ENCODE measurements around the gene DNM3.
"Not testable (repeated sequence)": the region's sequence is repeated elsewhere in the genome, so short reads cannot be mapped to it uniquely, and the experiment has no call there.

The DNM3 gene

DNA sequence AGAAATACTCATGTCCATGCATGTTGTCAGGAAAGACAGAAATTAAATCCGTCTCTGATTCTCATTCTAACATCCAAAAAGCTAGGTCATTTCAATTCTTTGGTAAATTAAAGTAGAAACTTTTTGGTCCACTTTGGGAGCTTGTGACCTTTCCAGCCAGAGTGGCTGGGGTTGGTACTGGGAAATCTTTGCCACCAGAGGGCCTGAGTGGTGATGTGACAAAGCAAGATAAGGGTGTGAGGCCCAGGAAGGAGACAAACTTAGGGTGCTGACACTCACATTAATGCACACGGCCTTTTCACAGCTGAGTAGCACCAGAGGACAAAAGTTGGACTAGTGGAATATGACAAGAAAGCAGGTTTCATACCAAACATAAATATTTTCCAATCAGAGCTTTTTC is 144.3 kb downstream of the DNM3 start:
- no peak for DNase-seq

DNA sequence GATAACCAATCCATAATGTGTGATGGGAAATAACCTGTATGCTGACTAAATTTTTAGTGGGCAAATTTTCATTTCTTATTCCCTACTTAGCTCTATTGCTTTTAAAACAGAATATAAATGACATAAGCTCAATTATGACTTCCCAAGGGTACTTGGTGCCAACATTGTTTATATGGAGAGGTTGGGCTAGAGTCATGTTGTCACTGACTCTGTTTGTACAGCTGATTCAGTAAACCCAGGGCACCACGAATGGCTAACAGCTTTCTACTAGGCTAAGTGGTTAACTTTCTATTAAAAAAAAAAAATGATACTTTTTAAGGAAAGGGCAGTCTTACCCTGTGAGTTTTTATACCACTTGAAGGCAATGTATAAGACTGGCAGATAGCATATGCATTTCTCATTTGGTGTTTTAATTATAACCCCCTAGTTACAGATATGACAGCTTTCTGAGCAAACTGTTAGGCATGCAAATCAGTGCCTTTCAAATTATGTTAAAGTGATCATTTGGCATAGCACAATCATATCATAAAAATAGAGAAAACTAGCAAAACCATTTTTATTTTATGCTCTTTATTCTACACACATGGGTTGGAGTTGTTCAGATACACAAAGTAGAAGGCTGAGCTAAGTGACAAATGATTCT is 147.1 kb downstream of the DNM3 start:
- no peak for DNase-seq

GRCh38 chr1:171990371-171990770 is 149.1 kb downstream of the DNM3 start:
- no peak for DNase-seq

DNA sequence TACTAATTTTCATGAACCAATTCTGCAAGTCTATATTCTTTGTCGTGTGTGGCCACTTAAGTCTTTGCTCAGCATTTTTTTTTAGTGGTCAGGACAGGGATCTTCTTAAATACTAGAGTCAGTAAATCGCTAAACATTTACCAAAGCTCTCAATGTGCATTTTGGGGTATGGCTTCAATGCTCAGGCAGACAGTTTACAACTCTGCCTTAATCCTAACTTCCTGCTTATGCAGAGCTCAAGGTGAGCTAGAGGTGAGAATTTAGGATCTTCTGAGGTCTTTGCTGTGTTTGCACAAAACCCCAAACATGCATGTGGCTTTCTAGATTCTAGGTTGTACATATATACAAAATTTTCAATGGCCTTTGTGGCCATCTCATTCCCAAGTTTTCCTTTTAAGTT is 153.0 kb downstream of the DNM3 start:
- no peak for DNase-seq

DNA sequence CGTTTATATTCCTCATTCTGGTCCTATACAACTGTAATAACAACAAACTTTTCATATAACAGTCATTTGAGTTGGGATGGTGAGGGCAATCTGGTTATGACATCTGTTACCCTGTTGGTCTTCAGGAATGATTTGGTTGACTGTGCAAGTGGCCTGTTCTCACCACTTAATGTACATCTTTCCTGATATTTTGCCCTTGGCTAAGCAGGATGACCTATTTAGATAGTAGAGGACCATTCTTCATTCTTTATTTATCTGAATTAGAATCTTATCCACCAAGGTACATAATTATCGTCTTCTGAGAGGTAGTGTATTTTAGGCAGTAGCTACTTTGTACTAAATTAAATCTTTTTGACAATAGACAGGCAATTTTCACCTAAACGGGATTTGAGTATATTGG is 154.3 kb downstream of the DNM3 start:
- no peak for DNase-seq

DNA sequence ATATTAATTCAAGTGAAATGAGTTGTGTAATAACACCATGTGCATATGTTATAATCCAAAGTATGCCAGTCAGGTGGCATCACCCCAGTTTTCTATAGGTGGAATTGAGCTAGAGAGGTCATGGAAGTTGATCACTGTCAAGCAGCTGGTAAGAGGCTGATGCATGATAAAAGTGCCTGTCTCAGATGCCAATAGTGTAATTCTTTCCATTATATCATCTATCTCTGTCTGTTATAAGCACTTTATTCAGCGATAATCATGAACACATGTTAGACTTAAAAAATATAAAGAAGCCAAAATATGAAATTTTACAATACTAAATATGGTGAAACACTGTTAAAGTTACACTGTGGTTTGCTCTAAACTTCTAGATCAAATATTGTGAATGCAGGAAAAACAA is 156.6 kb downstream of the DNM3 start:
- no peak for DNase-seq

DNA sequence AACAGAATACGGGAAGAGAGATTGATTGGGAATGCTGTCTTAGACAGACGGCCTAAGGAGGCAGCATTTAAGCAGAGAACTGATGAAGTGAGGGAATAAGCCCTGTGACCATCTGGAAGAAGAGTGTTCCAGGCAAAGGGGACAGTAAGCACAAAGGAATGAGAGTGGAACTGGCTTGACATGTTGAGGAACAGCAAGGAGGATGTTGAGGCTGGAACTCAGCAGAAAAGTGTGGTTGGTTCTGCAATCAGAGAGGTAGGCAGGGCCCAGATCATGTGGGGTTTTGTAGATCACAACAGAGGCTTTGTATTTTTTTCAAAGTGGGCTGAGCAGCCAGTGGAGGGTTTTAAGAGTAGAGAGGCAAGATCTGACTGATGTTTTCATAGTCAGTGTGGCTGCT is 157.4 kb downstream of the DNM3 start:
- no peak for DNase-seq

- DNase-seq: no peak
These were observed 158.5 kb downstream of the DNM3 start for GRCh38 chr1:171999756-172000155.

GRCh38 chr1:172001288-172001687 is 160.0 kb downstream of the DNM3 start:
- no peak for DNase-seq

DNA sequence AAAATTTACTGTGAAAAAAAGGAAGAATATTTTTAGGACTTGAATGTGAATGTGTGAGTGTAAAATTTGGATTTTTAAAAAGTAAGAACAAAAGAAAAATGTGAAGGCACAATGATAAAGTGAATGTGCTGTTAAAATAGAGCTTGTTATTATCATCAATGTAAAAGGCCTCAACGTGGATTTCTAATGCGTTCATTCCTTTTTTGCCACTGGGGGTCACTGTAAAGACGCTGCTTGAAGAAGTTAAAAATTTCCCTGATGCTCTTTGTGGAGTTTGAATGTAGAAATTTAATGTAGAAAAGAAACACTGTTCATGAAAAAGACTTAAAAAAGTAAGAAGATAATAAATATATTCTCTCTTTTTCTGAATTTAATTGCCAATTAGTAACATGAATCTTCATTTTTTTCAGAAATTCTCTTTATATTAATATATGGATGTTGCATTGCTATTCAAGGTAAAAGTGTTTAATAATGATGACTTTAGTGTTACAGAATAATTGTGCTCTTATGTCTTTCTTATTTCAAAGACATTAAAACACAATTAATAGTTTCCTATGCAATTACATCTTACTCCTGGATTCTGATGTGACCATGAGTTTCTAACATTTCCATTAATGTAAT is 161.5 kb downstream of the DNM3 start:
- no peak for DNase-seq

DNA sequence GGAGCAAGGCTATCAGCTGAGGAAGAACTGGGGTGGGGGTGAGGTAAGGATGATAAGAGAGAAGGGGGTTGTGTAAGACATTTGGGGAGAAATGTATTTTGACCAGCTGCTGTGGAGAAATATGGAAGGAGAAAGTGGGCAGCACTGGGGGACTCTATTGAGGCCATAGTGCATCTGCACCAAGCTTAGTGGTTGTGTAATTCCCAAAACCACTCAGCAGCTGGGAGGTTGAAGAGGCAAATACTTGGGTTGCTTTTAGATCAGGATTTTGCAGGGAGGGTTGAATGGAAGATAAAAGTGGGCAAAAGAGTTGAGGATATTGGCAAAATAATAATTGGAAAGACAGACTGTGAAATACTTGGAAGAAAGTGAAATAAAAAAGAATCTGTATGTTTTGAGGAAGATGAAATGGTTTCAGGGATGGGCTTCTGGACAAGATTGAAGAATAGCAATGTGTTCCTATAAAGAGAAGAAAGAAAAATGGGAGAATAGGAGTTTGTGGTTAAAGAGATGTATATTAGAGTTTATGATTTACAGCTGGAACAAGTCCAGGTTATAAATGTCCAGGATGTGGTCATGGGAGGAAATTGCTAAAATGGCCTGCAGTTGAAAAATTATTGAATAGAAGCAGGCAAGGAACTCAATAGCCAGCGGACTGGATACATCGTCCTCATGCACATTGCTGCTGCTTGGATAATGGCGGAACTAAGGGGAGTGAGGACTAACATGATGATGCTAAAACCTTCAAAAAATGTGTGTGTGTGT is 162.7 kb downstream of the DNM3 start:
- no peak for DNase-seq

- no peak for DNase-seq
These were observed 163.4 kb downstream of the DNM3 start for GRCh38 chr1:172004671-172005070.

DNA sequence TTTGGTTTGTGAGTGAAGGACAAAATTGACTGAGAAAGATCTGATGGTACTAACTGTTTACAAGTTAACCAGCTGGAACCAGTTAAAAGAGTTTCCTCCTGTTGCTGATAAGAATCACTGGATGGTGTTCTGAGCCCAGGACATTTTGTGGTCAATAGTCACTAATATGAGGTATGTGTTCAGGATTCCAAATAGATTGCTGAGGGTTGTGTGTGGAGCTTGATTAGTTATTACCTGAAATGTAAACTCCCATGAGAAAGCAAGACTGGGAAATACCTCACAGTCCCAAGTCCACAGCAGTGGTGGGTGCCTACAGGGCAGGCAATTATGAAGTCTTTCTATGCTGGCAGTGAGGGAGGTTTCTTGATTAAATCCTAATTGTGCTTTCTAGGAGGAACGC is 164.6 kb downstream of the DNM3 start:
- no peak for DNase-seq

DNA sequence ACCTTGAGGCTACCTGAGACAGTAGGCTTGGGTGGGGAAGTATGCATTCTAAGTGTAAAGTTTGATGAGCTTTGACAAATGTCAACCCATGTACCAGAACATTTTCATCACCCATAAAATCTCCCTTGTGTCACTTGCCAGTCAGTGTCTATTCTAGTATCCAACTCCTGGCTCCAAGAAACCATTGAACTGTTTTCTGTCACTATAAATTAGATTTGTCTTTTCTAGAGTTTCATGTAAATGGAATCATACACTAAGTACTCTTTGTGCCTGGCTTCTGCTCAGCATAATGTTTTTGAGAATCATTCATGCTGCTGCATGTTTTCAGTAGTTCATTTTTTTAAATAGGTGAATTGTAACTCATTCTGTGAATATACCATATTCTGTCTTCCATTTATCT is 165.4 kb downstream of the DNM3 start:
- DNase-seq: no peak

- DNase-seq: no peak
These were observed 177.5 kb downstream of the DNM3 start for GRCh38 chr1:172018727-172019311.

DNA sequence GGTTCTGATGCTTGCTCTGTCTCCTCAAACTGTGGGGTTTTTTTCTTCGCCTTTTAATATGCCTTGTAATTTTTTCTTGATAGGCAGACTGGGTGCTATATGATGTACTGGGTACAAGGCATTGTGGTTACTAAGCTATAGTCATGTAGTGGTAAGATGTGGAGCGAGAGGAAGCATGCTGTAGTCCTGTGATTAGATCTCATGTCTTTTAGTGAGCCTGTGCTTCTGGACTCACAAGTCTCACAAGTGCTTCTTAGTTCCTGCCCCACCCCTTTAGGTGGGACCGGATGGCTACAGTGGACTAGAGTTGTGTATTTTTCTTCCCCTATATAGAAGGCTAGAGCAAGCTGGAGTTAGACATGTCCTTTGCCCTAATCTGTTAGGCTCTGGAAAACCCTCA is 178.7 kb downstream of the DNM3 start:
- DNase-seq: no peak

DNA sequence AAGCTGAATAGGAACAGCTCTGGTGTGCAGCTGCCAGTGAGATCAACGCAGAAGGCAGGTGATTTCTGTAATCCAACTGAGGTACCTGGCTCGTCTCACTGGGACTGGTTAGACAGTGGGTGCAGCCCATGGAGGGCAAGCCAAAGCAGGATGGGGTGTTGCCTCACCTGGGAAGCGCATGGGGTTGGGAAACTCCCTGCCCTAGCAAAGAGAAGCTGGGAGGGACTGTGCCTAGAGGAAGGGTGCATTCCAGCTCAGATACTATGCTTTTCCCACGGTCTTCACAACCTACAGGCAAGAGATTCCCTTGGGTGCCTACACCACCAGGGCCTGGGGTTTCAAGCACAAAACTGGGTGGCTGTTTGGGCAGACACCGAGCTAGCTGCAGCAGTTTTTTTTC is 183.2 kb downstream of the DNM3 start:
- no peak for DNase-seq

DNA sequence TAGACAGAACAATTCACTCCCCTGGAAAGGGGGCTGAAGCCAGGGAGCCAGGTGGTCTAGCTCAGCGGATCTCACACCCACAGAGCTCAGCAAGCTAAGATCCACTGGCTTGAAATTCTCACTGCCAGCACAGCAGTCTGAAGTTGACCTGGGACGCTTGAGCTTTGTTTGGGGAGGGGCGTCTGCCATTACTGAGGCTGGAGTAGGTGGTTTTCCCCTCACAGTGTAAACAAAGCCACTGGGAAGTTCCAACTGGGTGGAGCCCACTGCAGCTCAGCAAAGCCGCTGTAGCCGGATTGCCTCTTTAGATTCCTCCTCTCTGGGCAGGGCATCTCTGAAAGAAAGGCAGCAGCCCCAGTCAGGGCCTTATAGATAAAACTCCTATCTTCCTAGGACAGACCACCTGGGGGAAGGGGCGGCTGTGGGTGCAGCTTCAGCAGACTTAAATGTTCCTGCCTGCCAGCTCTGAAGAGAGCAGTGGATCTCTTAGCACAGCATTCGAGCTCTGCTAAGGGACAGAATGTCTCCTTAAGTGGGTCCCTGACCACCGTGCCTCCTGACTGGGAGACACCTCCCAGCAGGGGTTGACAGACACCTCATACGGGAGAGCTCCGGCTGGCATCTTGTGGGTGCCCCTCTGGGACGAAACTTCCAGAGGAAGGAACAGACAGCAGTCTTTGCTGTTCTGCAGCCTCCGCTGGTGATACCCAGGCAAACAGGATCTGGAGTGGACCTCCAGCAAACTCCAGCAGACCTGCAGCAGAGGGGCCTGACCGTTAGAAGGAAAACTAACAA is 183.8 kb downstream of the DNM3 start:
- DNase-seq: not testable (repeated sequence)

- no peak for DNase-seq
These were observed 199.2 kb downstream of the DNM3 start for GRCh38 chr1:172040466-172040865.

DNA sequence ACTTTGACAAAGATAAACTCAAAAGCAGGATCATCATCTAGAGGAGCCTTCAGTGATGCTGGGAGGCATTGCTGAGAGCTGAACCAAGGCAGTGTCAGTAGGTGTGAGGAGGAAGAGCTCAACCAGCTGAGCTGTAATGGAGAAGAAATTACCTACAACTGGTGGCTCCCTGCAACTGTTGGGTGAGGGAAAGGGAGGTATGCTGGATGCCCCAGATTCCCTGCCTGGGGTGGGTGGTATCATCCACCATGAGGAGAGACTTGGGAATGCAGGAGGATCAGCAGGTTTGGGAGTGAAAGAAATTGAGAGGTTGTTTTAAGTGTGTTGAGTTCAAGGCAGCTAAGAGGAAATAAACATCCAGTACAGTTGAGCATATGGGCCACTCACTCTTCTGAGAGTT is 199.8 kb downstream of the DNM3 start:
- DNase-seq: no peak

DNA sequence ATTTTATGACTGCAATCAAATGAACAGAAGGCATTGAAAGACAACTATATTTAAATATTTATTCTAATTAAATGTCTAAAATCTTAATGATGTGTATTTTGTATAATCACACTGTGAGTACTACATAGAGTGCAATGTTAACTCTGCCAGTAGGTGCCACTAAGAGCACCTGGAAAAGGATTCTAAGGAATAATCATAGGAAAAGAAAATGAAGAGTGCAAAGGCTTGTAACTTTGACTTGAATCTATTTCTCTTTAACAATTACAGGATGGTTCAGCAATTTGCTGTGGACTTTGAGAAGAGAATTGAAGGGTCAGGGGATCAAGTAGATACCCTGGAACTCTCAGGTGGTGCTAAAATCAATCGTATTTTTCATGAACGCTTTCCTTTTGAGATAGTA is 200.4 kb downstream of the DNM3 start:
- no peak for DNase-seq

DNA sequence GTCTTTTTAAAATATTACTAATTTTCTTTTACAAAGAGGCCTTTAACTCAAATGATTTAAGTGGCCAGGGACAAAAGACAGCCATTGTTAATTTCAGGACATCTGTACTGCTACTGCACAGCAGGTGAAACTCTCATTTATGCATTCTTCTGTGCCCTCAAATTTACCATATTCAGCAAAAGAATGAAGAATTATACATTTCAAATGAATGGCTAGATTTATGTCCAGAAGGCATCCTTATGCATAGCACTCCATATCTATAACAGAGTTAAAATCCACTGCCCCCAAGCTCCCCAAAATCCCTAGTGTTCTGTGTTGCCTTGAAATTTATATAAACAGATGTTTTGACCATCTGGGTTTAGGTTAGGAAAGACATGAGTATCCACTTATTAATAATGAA is 202.6 kb downstream of the DNM3 start:
- DNase-seq: no peak

DNA sequence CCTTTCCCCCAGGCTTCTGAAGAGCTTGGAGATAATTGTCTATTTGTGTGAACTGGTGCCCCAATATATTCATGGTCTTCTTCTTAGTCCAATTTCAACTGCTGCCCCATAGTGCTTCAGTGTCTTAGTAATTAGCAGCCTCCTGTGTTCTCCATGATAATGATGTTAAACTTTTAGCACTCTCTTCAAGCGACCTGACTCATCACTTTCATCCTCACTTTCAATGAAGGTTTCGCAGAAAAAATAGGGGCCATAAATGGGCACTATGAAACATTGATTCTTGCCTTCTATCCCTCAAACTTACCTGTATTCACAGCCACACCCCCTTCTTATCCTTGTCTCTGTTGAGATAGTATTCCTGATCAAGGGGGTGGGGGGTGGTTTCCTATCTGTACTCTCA is 210.6 kb downstream of the DNM3 start:
- DNase-seq: no peak
